Spleen (tissue), 11 donors: Measurements from ENCODE around the gene C6orf118. TPM values are rescaled to one million over a fixed set of nuclear protein-coding genes. Genes with fewer than 3 reads are reported as not detected.

Source experiments
- DNase-seq: peaks from one replicate; pipeline ENCODE4 v3.0.0-alpha.2; 2020
- H3K27ac ChIP-seq, 8 donors: fragments of 200-600 bp; sonication (generic) in 7 of 8; 1 replicate in 4 of 8; 2 replicates in 4 of 8; pipeline versions ENCODE4 v1.5.0 to v1.8.0; 2016 to 2021; ENCODE audit warnings: inconsistent platforms in 4 of 8, mild to moderate bottlenecking in 4 of 8, moderate library complexity in 1 of 8
- H3K27me3 ChIP-seq, 7 donors: fragments of 200-600 bp; sonication (generic) in 6 of 7; replicated peaks in 1 of 7; 1 replicate in 4 of 7; 2 replicates in 3 of 7; pipeline versions ENCODE4 v1.5.0 to v1.8.0; 2016 to 2021; ENCODE audit warnings: inconsistent platforms in 3 of 7, mild to moderate bottlenecking in 1 of 7
- H3K36me3 ChIP-seq, 6 donors: fragments of 200-600 bp; sonication (generic) in 5 of 6; 1 replicate in 4 of 6; 2 replicates in 2 of 6; pipeline versions ENCODE4 v1.5.0 to v1.8.0; 2016 to 2021; ENCODE audit warnings: inconsistent platforms in 2 of 6
- H3K4me1 ChIP-seq, 6 donors: fragments of 200-600 bp; sonication (generic) in 5 of 6; 1 replicate in 3 of 6; 2 replicates in 3 of 6; pipeline versions ENCODE4 v1.5.0 to v1.8.0; 2016 to 2021; ENCODE audit warnings: inconsistent platforms in 3 of 6
- H3K4me3 ChIP-seq, 8 donors: fragments of 200-600 bp; sonication (generic) in 7 of 8; 1 replicate in 4 of 8; 2 replicates in 4 of 8; pipeline versions ENCODE4 v1.5.0 to v1.8.0; 2016 to 2021; ENCODE audit warnings: inconsistent platforms in 4 of 8, mild to moderate bottlenecking in 4 of 8, moderate library complexity in 2 of 8
- H3K9me3 ChIP-seq, 8 donors: fragments of 200-600 bp; sonication (generic) in 7 of 8; 1 replicate in 4 of 8; 2 replicates in 4 of 8; pipeline versions ENCODE4 v1.5.0 to v1.8.0; 2016 to 2021; ENCODE audit warnings: inconsistent platforms in 4 of 8
- POLR2A ChIP-seq, 3 donors: fragments of 450-650 bp; IDR thresholded peaks; one replicate each; pipeline ENCODE4 v1.5.1; 2017; ENCODE audit warnings: antibody characterized with exemption in 3 of 3, mild to moderate bottlenecking in 1 of 3
- POLR2AphosphoS5 ChIP-seq, 3 donors: sonication (generic); formaldehyde crosslinking; IDR thresholded peaks; one replicate each; pipeline ENCODE4 v1.5.1; 2017; ENCODE audit warnings: antibody characterized with exemption in 3 of 3
- WGBS, 5 donors: extraction: QIAGEN DNeasy Blood & Tissue Kit in 3 of 5; methylation state at CpG; one replicate each; pipeline versions ENCODE4 v1.1.5 to v1.1.7; 2013 to 2018; 5-methylcytosine and 5-hydroxymethylcytosine counted together
- intact Hi-C: fragments of 100-400 bp; cut with DNase I; formaldehyde crosslinking; loops from one replicate; pipeline ENCODE4 v1.15.0; 2023; ENCODE audit warnings: low total_unique reads
- polyA plus RNA-seq, 3 donors: library from polyadenylated mRNA; stranded (reverse); fragments of 200-250 nt; gene quantifications; one replicate each; pipeline ENCODE4 v1.2.1, GENCODE V29; 2013
- total RNA-seq, 7 donors: library from RNA; depleted of rRNA in 3 of 7; stranded (reverse); fragments of >200 nt in 3 of 7; fragmentation: NEBNext Ultra II Directional in 4 of 7; extraction: Animal tissue kit (Norgen Biotek cat#: 25700) in 4 of 7; gene quantifications; one replicate each; pipeline versions ENCODE4 v1.1.0 to v1.2.1, GENCODE V29; 2016 to 2021
- TF ChIP-seq, protein P1 (sequence below), 11 experiments: fragments of 200-600 bp in 7 of 11; fragments of 450-650 bp in 4 of 11; sonication (generic) in 4 of 11; IDR thresholded peaks in 8 of 11; conservative IDR thresholded peaks in 3 of 11; 1 replicate in 7 of 11; 2 replicates in 4 of 11; pipeline versions ENCODE4 v1.4.0 to v1.8.0; 2016 to 2021; ENCODE audit warnings: antibody characterized with exemption in 11 of 11, inconsistent platforms in 4 of 11, mild to moderate bottlenecking in 1 of 11
- donor health status: healthy with polysubstance abuse.
- donor health status: DM: no; HTN: no; CAD: no; lungs with moderate emphysema.
- donor health status: DM: no; HTN: no; CAD: no.
- donor health status: Bipolar disorder and iron deficiency.
- donor health status: healthy.
- donor health status: DM: no; HTN: no; CAD: no.
- donor health status: DM: yes; HTN: yes; CAD: no.

C6orf118 gene
- total and polyA plus RNA-seq, 10 donors = not detected

DNA sequence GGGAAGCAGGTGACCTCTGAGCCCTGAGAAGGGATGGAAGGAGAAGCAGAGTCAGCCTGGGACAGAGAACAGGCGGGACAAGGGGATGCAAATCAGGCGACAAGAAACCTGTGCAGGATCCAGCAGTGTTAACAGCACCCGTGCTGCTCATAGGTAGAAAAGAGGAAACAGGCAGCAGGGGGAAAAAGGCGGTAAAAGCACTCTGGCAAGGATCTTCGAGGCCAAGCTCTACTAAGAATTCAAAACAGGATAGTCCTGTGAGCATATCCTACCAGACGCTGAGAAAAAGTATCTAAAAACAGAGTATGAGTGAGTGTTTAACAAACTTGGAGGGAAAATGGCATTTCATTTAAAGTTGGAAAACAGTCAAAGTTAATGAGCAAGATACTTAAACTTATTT is 16.7 kb downstream of the C6orf118 start:
- TF ChIP-seq POLR2A (IDR thresholded peaks at IDR 0.05) (no peak), POLR2AphosphoS5 (IDR thresholded peaks at IDR 0.05) (no peak)
- TF ChIP-seq, protein P1, sequence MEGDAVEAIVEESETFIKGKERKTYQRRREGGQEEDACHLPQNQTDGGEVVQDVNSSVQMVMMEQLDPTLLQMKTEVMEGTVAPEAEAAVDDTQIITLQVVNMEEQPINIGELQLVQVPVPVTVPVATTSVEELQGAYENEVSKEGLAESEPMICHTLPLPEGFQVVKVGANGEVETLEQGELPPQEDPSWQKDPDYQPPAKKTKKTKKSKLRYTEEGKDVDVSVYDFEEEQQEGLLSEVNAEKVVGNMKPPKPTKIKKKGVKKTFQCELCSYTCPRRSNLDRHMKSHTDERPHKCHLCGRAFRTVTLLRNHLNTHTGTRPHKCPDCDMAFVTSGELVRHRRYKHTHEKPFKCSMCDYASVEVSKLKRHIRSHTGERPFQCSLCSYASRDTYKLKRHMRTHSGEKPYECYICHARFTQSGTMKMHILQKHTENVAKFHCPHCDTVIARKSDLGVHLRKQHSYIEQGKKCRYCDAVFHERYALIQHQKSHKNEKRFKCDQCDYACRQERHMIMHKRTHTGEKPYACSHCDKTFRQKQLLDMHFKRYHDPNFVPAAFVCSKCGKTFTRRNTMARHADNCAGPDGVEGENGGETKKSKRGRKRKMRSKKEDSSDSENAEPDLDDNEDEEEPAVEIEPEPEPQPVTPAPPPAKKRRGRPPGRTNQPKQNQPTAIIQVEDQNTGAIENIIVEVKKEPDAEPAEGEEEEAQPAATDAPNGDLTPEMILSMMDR (IDR thresholded peaks at IDR 0.05 in 8 of 11, conservative IDR thresholded peaks at IDR 0.05 in 3 of 11) = no peak
- intact Hi-C loops = no loop called here
- Histone ChIP-seq H3K4me3 (no peak overlapping the region), H3K36me3 (no peaks in the 10 kb centered on the region), H3K4me1 (no peaks in the 10 kb centered on the region), H3K27me3 (no peaks in the 10 kb centered on the region), H3K9me3 (peaks cover 0 to 14% (median 6%) of the 10 kb centered on the region in 8 donors), H3K27ac (no peak overlapping the region)
- DNase-seq = no peak
- WGBS, 5 donors = 74 to 81% (median 77%) methylated on average over 6 of the region's 6 CpGs

DNA sequence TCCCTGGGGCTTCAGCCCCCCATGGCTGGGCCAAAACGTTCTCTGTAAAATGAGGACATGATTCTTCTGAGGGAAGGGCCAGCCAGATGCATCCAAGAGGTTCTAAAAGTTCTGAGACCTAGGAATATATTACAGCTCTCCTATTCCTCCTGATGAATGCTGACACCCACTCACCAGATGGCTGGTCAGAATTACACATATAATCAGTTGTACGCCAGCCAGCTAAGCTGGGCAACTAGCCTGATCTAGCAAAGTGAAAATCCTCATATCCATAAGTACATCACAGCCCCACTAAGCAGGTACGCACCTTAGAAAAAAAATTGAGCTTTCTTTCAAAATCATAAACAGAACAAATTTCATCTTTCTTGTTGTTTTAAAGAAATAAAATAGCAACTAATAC is 34.8 kb downstream of the C6orf118 start:
- no peak for DNase-seq
- TF ChIP-seq POLR2A (IDR thresholded peaks at IDR 0.05) (no peak), POLR2AphosphoS5 (IDR thresholded peaks at IDR 0.05) (no peak)
- TF ChIP-seq, protein P1 (IDR thresholded peaks at IDR 0.05 in 8 of 11, conservative IDR thresholded peaks at IDR 0.05 in 3 of 11) = no peak
- no peak overlapping the region for H3K27ac ChIP-seq
- 77 to 84% (median 79%) methylated on average over 3 of the region's 3 CpGs for WGBS, 5 donors
- H3K4me1 ChIP-seq = no peaks in the 10 kb centered on the region
- no peaks in the 10 kb centered on the region for H3K27me3 ChIP-seq
- no peaks in the 10 kb centered on the region for H3K36me3 ChIP-seq
- no peak overlapping the region for H3K4me3 ChIP-seq
- peaks cover 0 to 14% (median 0%) of the 10 kb centered on the region in 8 donors for H3K9me3 ChIP-seq
- intact Hi-C loops = no loop called here

DNA sequence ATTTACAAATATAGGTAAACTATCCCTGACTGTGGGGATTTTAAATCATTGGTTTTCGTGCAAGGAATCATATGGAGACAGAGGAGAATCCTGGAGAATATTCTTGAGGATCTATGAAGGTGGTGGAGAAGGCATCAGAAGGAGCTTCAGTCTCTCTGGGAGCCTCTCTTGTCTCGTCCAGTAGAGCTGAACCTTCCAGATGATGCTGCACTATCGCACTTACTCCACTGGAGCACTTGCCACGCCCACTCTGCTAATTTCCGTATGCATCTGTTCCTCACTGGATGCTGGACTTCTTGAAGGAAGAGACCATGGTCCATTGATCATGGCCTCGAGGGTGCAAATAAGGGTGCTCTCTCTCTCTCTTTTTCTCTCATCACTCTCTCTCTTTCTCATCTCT is 36.8 kb downstream of the C6orf118 start:
- TF ChIP-seq POLR2AphosphoS5 (IDR thresholded peaks at IDR 0.05) = no peak
- TF ChIP-seq POLR2A (IDR thresholded peaks at IDR 0.05) = no peak
- TF ChIP-seq, protein P1 (IDR thresholded peaks at IDR 0.05 in 8 of 11, conservative IDR thresholded peaks at IDR 0.05 in 3 of 11) = no peak
- Histone ChIP-seq H3K4me3 (no peak overlapping the region), H3K36me3 (no peaks in the 10 kb centered on the region), H3K27me3 (no peaks in the 10 kb centered on the region), H3K9me3 (peaks cover 0 to 22% (median 0%) of the 10 kb centered on the region in 8 donors), H3K4me1 (no peaks in the 10 kb centered on the region), H3K27ac (no peak overlapping the region)
- no peak for DNase-seq
- intact Hi-C loops = no loop called here
- 63 to 77% (median 73%) methylated on average over 6 of the region's 6 CpGs for whole genome bisulfite sequencing, 5 donors

DNA sequence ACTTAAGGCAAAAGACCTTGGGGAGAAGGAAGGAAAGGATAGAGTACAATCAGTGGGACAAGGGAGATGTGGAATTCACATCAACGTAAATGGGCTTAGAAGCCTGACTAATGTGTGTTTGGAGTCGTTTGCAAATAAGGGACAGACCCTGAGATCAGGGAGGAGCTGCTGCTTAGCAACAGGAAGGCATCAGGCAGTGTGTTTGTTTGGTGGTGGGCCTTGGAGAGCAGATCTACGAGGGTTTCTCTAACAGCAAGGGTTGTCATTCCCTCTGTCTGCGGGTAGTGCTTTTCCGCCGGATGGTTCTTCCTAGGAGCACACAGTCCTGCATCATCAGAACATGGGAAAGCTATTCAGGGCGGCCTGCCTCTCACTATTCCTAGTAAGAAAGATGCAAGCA is 40.4 kb downstream of the C6orf118 start:
- H3K27ac ChIP-seq = no peak overlapping the region
- TF ChIP-seq, protein P1 (IDR thresholded peaks at IDR 0.05 in 8 of 11, conservative IDR thresholded peaks at IDR 0.05 in 3 of 11) = no peak
- TF ChIP-seq POLR2AphosphoS5 (IDR thresholded peaks at IDR 0.05) (no peak), POLR2A (IDR thresholded peaks at IDR 0.05) (no peak)
- H3K9me3 ChIP-seq = peaks cover 0 to 16% (median 0%) of the 10 kb centered on the region in 8 donors
- no peaks in the 10 kb centered on the region for H3K27me3 ChIP-seq
- DNase-seq = no peak
- intact Hi-C loops = no loop called here
- no peak overlapping the region for H3K4me3 ChIP-seq
- WGBS, 5 donors = 61 to 65% (median 62%) methylated on average over 7 of the region's 7 CpGs
- no peaks in the 10 kb centered on the region for H3K36me3 ChIP-seq
- no peaks in the 10 kb centered on the region for H3K4me1 ChIP-seq
